ENCODE data around the gene OBSCN. TPM values are rescaled to one million over a fixed set of nuclear protein-coding genes. Genes with fewer than 3 reads are reported as not detected.

Gene OBSCN
- total and polyA plus RNA-seq, 2 of the 4 experiments (the other 2 are of a cell fraction), result 4.1 to 9.5 TPM

GRCh38 chr1:228238007-228238406, 30.2 kb downstream of the OBSCN start:
- WGBS, 2 experiments (ENCODE audit: extremely low coverage in 2 of 2, insufficient read length in 1 of 2), result 100% methylated on average over 1 of the region's 7 CpGs; no CpG with 5 or more reads in 1 of the 2 experiments
- Histone ChIP-seq H2AK9ac (replicated peaks; ENCODE audit: low read depth, low read length, poor library complexity) (no peak overlapping the region), H3K4me2 (ENCODE audit: low read depth, low read length) (no peak overlapping the region), H2AK5ac (ENCODE audit: low read depth, low read length) (no peak overlapping the region), H4K91ac (ENCODE audit: insufficient read depth, low read depth, low read length) (no peak overlapping the region), H2AFZ (replicated peaks; ENCODE audit: low read length, poor library complexity) (no peak overlapping the region), H4K5ac (ENCODE audit: low read depth, low read length) (no peak overlapping the region), H3K27ac (ENCODE audit: insufficient read depth, low read length) (no peak overlapping the region), H3K9me3 (ENCODE audit: control insufficient read depth, insufficient read depth, low read length) (peaks cover 23% of the 10 kb centered on the region), H3K14ac (replicated peaks; ENCODE audit: low read depth, low read length) (no peak overlapping the region), H4K8ac (ENCODE audit: low read depth in 2 of 2, low read length in 2 of 2) (no peak overlapping the region), H3K79me1 (ENCODE audit: low read depth in 1 of 2, low read length in 2 of 2) (peaks cover 0 to 4% of the 10 kb centered on the region in 2 experiments; a peak in 1 of 4 replicates), H2BK5ac (ENCODE audit: low read depth, low read length, poor library complexity, severe bottlenecking) (no peak overlapping the region), H3K56ac (ENCODE audit: extremely low read depth, insufficient read depth, low read length) (no peak overlapping the region), H3K4me3 (ENCODE audit: insufficient read depth, low read depth, low read length) (no peak overlapping the region), H3K27me3 (ENCODE audit: control insufficient read depth, insufficient read depth, low read length) (no peaks in the 10 kb centered on the region), H3K23ac (ENCODE audit: low read depth, low read length) (no peak overlapping the region), H2BK15ac (ENCODE audit: low read depth, low read length) (no peak overlapping the region), H3K9me1 (ENCODE audit: insufficient read depth, low read length) (peaks cover 4% of the 10 kb centered on the region), H3K4ac (ENCODE audit: low read depth, low read length) (no peak overlapping the region), H3K36me3 (ENCODE audit: control insufficient read depth, insufficient read depth, low read length) (peaks cover 28% of the 10 kb centered on the region), H3K9ac (ENCODE audit: low read depth, low read length) (no peak overlapping the region), H3K4me1 (ENCODE audit: control insufficient read depth, insufficient read depth, low read length) (no peaks in the 10 kb centered on the region), H2BK120ac (ENCODE audit: low read depth, low read length) (no peak overlapping the region), H4K20me1 (ENCODE audit: insufficient read depth, low read length) (no peaks in the 10 kb centered on the region), H2BK20ac (ENCODE audit: low read depth, low read length) (no peak overlapping the region), H3K18ac (ENCODE audit: low read depth, low read length) (no peak overlapping the region)
- no peak for DNase-seq
- ChIA-PET CTCF (no interaction called here), POLR2A (ENCODE audit: unreplicated experiment) (no interaction called here)
- no TSS peak for BruUV-seq (replicated peaks)
- TF ChIP-seq CTCF (conservative IDR thresholded peaks at IDR 0.05; ENCODE audit: low read depth, low read length) (no peak), RFX5 (IDR thresholded peaks at IDR 0.05; ENCODE audit: low read depth, low read length) (no peak), FOS (IDR thresholded peaks at IDR 0.05; ENCODE audit: low read depth, low read length) (no peak), POLR2A (IDR thresholded peaks at IDR 0.05; ENCODE audit: low read depth, low read length) (no peak), RCOR1 (IDR thresholded peaks at IDR 0.05; ENCODE audit: insufficient replicate concordance, low read length) (no peak), RAD21 (IDR thresholded peaks at IDR 0.05; ENCODE audit: low read length) (no peak), USF2 (IDR thresholded peaks at IDR 0.05; ENCODE audit: low read depth, low read length) (no peak), CHD1 (IDR thresholded peaks at IDR 0.05; ENCODE audit: low read depth, low read length) (no peak), MXI1 (IDR thresholded peaks at IDR 0.05; ENCODE audit: borderline replicate concordance, low read depth, low read length) (no peak), CEBPB (IDR thresholded peaks at IDR 0.05; ENCODE audit: low read depth, low read length) (no peak), SMC3 (IDR thresholded peaks at IDR 0.05; ENCODE audit: low read depth, low read length) (no peak), MAFK (IDR thresholded peaks at IDR 0.05; ENCODE audit: low read depth, low read length) (no peak)
- ATAC-seq (ENCODE audit: low read depth), result no peak
- dilution Hi-C loops (cut with HindIII; ENCODE audit: low sequenced_read_pairs, unreplicated experiment), result no loop called here
- intact Hi-C loops (cut with micrococcal nuclease), result no loop called here
- in situ Hi-C loops (cut with MboI; ENCODE audit: low sequenced_read_pairs), result no loop called here
